C4-2B (cell line): Measurements from ENCODE around the gene TASOR2.

Experiments used
- ZFX ChIP-seq: fragments of 450-650 bp; IDR thresholded peaks from 2 replicates; pipeline ENCODE4 v1.6.1; 2017
- TF ChIP-seq, protein P1 (sequence below): fragments of 450-650 bp; conservative IDR thresholded peaks from 2 replicates; pipeline ENCODE4 v1.5.1; 2017; ENCODE audit warnings: mild to moderate bottlenecking

GRCh38 chr10:5656737-5657579 lies 27.7 kb upstream of the TASOR2 start:
- TF ChIP-seq, protein P1, sequence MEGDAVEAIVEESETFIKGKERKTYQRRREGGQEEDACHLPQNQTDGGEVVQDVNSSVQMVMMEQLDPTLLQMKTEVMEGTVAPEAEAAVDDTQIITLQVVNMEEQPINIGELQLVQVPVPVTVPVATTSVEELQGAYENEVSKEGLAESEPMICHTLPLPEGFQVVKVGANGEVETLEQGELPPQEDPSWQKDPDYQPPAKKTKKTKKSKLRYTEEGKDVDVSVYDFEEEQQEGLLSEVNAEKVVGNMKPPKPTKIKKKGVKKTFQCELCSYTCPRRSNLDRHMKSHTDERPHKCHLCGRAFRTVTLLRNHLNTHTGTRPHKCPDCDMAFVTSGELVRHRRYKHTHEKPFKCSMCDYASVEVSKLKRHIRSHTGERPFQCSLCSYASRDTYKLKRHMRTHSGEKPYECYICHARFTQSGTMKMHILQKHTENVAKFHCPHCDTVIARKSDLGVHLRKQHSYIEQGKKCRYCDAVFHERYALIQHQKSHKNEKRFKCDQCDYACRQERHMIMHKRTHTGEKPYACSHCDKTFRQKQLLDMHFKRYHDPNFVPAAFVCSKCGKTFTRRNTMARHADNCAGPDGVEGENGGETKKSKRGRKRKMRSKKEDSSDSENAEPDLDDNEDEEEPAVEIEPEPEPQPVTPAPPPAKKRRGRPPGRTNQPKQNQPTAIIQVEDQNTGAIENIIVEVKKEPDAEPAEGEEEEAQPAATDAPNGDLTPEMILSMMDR = no peak
- no peak for TF ChIP-seq ZFX
